Esophagus muscularis mucosa (tissue), 4 donors: Measurements from ENCODE around the gene ETV7.

Source experiments
- CTCF ChIP-seq, 3 experiments: fragments of 200-600 bp in 2 of 3; fragments of 450-650 bp in 1 of 3; sonication (generic) in 2 of 3; IDR thresholded peaks; one replicate each; pipeline ENCODE4 v1.5.1; 2017 to 2019; ENCODE audit warnings: antibody characterized with exemption in 3 of 3, mild to moderate bottlenecking in 2 of 3, moderate library complexity in 1 of 3
- EP300 ChIP-seq: sonication (generic); formaldehyde crosslinking; IDR thresholded peaks from one replicate; pipeline ENCODE4 v1.6.1; 2017; ENCODE audit warnings: antibody characterized with exemption
- POLR2A ChIP-seq: fragments of 450-650 bp; IDR thresholded peaks from one replicate; pipeline ENCODE4 v1.6.1; 2017; ENCODE audit warnings: antibody characterized with exemption, moderate library complexity, mild to moderate bottlenecking, low read depth

- no peak for TF ChIP-seq POLR2A
- no peak for TF ChIP-seq CTCF (IDR thresholded peaks at IDR 0.05)
- no peak for TF ChIP-seq EP300
These were observed 64.9 kb downstream of the ETV7 start for GRCh38 chr6:36322591-36322990.
